Stimulated activated CD4-positive, alpha-beta T cell treated with anti-CD3 and anti-CD28 coated beads, Interleukin-2, amount 100 ng/mL, for 24 hours (primary cell): ENCODE results near the gene MTIF2.
"Not testable (repeated sequence)": the region's sequence is repeated elsewhere in the genome, so short reads cannot be mapped to it uniquely, and the experiment has no call there.

ENCODE experiments used
- DNase-seq, 2 donors: peaks; one replicate each; pipeline ENCODE4 v3.0.0-alpha.2; 2020

MTIF2 gene

GRCh38 chr2:55268907-55269644 lies at the start of gene MTIF2:
Gene MTIF2, minus strand, starts transcription at chr2:55269231. Its CDS starts 5,373 bp downstream, at chr2:55263858.
- peak; percentile 93 to 94 for DNase-seq

GRCh38 chr2:55314985-55315384 lies 46.0 kb upstream of the MTIF2 start:
- no peak for DNase-seq

GRCh38 chr2:55311444-55311870 lies 42.4 kb upstream of the MTIF2 start:
- DNase-seq, result peak; percentile 29 to 41

GRCh38 chr2:55309446-55309845 lies 40.4 kb upstream of the MTIF2 start:
- DNase-seq, result no peak

- no peak for DNase-seq
Measured at GRCh38 chr2:55302241-55302640, 33.2 kb upstream of the MTIF2 start.

GRCh38 chr2:55301277-55301676 lies 32.2 kb upstream of the MTIF2 start:
- no peak for DNase-seq

GRCh38 chr2:55296393-55296792 lies 27.4 kb upstream of the MTIF2 start:
- no peak for DNase-seq

- no peak for DNase-seq
Measured at GRCh38 chr2:55283083-55283482, 14.1 kb upstream of the MTIF2 start.

GRCh38 chr2:55282110-55282917 lies 13.3 kb upstream of the MTIF2 start:
- peak; percentile 88 to 90 for DNase-seq

- DNase-seq, result not testable (repeated sequence)
Measured at GRCh38 chr2:55280851-55281546, 12.0 kb upstream of the MTIF2 start.

- DNase-seq, result not testable (repeated sequence)
Measured at GRCh38 chr2:55279859-55280424, 10.9 kb upstream of the MTIF2 start.

GRCh38 chr2:55279214-55279835 lies 10.3 kb upstream of the MTIF2 start:
- not testable (repeated sequence) for DNase-seq

GRCh38 chr2:55277310-55277709 lies 8.3 kb upstream of the MTIF2 start:
- no peak for DNase-seq

GRCh38 chr2:55274346-55274745 lies 5.3 kb upstream of the MTIF2 start:
- DNase-seq, result not testable (repeated sequence)

GRCh38 chr2:55269645-55269990 lies 587 bp upstream of the MTIF2 start:
- DNase-seq, result no peak

- no peak for DNase-seq
Measured at GRCh38 chr2:55268288-55268906, 634 bp downstream of the MTIF2 start.

- DNase-seq, result not testable (repeated sequence)
Measured at GRCh38 chr2:55259586-55259985, 9.4 kb downstream of the MTIF2 start.

GRCh38 chr2:55252832-55253231 lies 16.2 kb downstream of the MTIF2 start:
- no peak for DNase-seq

- no peak for DNase-seq
Measured at GRCh38 chr2:55247025-55247424, 22.0 kb downstream of the MTIF2 start.

- DNase-seq, result no peak
Measured at GRCh38 chr2:55245411-55245810, 23.6 kb downstream of the MTIF2 start.

- no peak for DNase-seq
Measured at GRCh38 chr2:55242617-55243016, 26.4 kb downstream of the MTIF2 start.

- not testable (repeated sequence) for DNase-seq
Measured at GRCh38 chr2:55241582-55241981, 27.4 kb downstream of the MTIF2 start.
